Measurements from ENCODE around the gene NXPH3.

The NXPH3 gene

DNA sequence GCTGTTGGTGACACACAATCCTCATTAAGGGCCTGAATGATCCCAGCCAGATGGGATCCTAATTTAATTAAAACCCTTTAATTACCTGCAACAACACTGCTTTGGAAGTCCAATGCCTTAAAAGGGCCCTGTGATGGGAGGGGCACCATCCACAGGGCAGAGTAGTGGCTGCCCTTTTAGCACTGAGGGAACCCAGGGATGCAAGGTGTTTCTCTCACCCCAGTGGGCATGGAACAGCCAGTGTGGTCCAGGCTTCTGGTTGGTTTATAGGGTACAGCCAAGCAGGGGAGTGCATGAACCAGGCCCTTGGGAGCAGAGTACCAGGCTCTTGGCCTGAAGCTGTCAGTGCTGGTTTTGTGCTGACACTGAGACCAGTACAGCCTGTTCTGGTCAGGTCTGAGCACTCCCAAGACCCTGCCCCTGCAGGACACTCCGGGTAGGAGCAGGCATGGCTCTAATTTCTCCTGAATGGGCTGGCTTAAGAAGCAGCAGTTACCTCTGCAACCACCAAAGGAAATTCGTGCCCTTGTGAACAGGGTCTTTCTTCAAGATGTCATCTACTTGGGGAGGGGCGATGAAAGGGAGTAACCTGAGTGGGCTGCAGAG lies 9.9 kb downstream of the NXPH3 start:
- ATAC-seq, result peak; percentile 63
- TF ChIP-seq BACH2 (CRISPR knock-in tag; IDR thresholded peaks at IDR 0.05; ENCODE audit: borderline replicate concordance), result no peak
- TF ChIP-seq ZC3H10 (CRISPR knock-in tag; IDR thresholded peaks at IDR 0.05), result no peak
- no peak for TF ChIP-seq ARNTL (CRISPR knock-in tag; IDR thresholded peaks at IDR 0.05; ENCODE audit: borderline replicate concordance, low read depth)
- TF ChIP-seq TCF4 (CRISPR knock-in tag; IDR thresholded peaks at IDR 0.05; ENCODE audit: borderline replicate concordance), result no peak
- TF ChIP-seq ZFP30 (CRISPR knock-in tag; IDR thresholded peaks at IDR 0.05), result no peak
- no peak for TF ChIP-seq PPARA (CRISPR knock-in tag; IDR thresholded peaks at IDR 0.05; ENCODE audit: borderline replicate concordance)
- TF ChIP-seq SNAI2 (CRISPR knock-in tag; IDR thresholded peaks at IDR 0.05), result no peak
- no peak for TF ChIP-seq ZNF565 (CRISPR knock-in tag; conservative IDR thresholded peaks at IDR 0.05; ENCODE audit: low read depth)
- TF ChIP-seq RARB (CRISPR knock-in tag; IDR thresholded peaks at IDR 0.05), result no peak
- TF ChIP-seq ZFP3 (CRISPR knock-in tag; IDR thresholded peaks at IDR 0.05), result no peak
- no peak for TF ChIP-seq ISL1 (CRISPR knock-in tag; IDR thresholded peaks at IDR 0.05)
- TF ChIP-seq, protein P1, sequence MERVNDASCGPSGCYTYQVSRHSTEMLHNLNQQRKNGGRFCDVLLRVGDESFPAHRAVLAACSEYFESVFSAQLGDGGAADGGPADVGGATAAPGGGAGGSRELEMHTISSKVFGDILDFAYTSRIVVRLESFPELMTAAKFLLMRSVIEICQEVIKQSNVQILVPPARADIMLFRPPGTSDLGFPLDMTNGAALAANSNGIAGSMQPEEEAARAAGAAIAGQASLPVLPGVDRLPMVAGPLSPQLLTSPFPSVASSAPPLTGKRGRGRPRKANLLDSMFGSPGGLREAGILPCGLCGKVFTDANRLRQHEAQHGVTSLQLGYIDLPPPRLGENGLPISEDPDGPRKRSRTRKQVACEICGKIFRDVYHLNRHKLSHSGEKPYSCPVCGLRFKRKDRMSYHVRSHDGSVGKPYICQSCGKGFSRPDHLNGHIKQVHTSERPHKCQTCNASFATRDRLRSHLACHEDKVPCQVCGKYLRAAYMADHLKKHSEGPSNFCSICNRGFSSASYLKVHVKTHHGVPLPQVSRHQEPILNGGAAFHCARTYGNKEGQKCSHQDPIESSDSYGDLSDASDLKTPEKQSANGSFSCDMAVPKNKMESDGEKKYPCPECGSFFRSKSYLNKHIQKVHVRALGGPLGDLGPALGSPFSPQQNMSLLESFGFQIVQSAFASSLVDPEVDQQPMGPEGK (CRISPR knock-in tag; IDR thresholded peaks at IDR 0.05; ENCODE audit: borderline replicate concordance), result no peak

DNA sequence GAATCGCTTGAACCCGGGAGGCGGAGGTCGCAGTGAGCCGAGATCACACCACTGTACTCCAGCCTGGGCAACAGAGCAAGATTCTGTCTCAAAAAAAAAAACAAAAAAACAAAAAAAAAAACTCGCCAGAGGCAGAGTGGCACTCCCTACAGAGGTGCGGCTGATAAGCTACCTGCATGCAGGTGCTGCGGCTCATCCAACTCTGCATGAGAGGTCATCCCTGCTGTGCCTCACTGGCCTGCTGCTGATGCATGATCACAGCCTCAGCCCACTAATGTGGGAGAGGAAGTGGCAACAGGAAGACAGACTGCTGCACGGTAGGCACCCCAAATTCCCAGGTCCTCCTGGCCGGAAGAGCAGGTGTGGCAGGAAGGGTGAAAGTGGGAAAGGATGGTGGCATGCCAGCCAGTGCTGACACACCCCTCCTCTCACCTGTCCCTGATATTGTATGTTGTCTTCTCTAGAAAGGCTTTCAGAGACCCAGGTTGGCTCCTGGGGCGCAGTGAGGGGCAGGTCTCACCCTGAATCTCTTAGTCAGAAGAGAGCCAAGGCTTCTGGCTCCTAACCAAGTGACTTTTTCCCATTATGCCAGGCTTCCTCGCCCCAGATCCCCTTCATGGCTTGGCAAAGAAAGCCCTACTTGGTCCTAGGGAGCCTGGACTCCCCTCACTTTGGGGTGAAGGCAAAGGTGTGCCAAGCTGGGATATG lies 11.8 kb downstream of the NXPH3 start:
- ATAC-seq, result no peak
- TF ChIP-seq, protein P2, sequence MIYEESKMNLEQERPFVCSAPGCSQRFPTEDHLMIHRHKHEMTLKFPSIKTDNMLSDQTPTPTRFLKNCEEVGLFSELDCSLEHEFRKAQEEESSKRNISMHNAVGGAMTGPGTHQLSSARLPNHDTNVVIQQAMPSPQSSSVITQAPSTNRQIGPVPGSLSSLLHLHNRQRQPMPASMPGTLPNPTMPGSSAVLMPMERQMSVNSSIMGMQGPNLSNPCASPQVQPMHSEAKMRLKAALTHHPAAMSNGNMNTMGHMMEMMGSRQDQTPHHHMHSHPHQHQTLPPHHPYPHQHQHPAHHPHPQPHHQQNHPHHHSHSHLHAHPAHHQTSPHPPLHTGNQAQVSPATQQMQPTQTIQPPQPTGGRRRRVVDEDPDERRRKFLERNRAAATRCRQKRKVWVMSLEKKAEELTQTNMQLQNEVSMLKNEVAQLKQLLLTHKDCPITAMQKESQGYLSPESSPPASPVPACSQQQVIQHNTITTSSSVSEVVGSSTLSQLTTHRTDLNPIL (CRISPR knock-in tag; IDR thresholded peaks at IDR 0.05; ENCODE audit: low read depth), result no peak
- TF ChIP-seq GLIS3 (CRISPR knock-in tag; IDR thresholded peaks at IDR 0.05) (no peak), RARB (CRISPR knock-in tag; IDR thresholded peaks at IDR 0.05) (no peak), BACH2 (CRISPR knock-in tag; IDR thresholded peaks at IDR 0.05; ENCODE audit: borderline replicate concordance) (no peak), ZFP30 (CRISPR knock-in tag; IDR thresholded peaks at IDR 0.05) (no peak), CSDC2 (CRISPR knock-in tag; IDR thresholded peaks at IDR 0.05) (no peak), SNAI2 (CRISPR knock-in tag; IDR thresholded peaks at IDR 0.05) (no peak), ZFP3 (CRISPR knock-in tag; IDR thresholded peaks at IDR 0.05) (no peak), ZNF70 (CRISPR knock-in tag; IDR thresholded peaks at IDR 0.05) (no peak)
- TF ChIP-seq, protein P3, sequence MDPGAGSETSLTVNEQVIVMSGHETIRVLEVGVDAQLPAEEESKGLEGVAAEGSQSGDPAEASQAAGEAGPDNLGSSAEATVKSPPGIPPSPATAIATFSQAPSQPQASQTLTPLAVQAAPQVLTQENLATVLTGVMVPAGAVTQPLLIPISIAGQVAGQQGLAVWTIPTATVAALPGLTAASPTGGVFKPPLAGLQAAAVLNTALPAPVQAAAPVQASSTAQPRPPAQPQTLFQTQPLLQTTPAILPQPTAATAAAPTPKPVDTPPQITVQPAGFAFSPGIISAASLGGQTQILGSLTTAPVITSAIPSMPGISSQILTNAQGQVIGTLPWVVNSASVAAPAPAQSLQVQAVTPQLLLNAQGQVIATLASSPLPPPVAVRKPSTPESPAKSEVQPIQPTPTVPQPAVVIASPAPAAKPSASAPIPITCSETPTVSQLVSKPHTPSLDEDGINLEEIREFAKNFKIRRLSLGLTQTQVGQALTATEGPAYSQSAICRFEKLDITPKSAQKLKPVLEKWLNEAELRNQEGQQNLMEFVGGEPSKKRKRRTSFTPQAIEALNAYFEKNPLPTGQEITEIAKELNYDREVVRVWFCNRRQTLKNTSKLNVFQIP (CRISPR knock-in tag; IDR thresholded peaks at IDR 0.05; ENCODE audit: borderline replicate concordance, low read depth), result no peak
- TF ChIP-seq, protein P4, sequence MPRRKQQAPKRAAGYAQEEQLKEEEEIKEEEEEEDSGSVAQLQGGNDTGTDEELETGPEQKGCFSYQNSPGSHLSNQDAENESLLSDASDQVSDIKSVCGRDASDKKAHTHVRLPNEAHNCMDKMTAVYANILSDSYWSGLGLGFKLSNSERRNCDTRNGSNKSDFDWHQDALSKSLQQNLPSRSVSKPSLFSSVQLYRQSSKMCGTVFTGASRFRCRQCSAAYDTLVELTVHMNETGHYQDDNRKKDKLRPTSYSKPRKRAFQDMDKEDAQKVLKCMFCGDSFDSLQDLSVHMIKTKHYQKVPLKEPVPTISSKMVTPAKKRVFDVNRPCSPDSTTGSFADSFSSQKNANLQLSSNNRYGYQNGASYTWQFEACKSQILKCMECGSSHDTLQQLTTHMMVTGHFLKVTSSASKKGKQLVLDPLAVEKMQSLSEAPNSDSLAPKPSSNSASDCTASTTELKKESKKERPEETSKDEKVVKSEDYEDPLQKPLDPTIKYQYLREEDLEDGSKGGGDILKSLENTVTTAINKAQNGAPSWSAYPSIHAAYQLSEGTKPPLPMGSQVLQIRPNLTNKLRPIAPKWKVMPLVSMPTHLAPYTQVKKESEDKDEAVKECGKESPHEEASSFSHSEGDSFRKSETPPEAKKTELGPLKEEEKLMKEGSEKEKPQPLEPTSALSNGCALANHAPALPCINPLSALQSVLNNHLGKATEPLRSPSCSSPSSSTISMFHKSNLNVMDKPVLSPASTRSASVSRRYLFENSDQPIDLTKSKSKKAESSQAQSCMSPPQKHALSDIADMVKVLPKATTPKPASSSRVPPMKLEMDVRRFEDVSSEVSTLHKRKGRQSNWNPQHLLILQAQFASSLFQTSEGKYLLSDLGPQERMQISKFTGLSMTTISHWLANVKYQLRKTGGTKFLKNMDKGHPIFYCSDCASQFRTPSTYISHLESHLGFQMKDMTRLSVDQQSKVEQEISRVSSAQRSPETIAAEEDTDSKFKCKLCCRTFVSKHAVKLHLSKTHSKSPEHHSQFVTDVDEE (CRISPR knock-in tag; IDR thresholded peaks at IDR 0.05), result no peak

DNA sequence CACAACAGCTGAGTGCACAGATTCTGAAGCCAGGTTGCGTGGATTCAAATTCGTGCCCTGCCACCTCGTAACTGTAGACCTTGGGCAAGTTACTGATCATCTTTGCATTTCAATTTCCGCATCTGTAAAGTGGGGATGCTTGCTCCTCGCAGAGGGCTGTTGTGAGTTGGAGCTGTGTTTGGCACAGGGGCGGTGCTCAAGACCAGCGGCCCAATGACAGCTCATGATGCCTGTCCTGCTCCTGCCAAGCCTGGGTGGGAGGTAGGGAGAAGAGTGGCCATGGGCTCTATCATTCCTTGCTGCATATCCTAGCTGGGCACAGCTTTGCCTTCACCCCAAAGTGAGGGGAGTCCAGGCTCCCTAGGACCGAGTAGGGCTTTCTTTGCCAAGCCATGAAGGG lies 12.6 kb downstream of the NXPH3 start:
- TF ChIP-seq ZFP3 (CRISPR knock-in tag; IDR thresholded peaks at IDR 0.05) (no peak), OSR1 (CRISPR knock-in tag; IDR thresholded peaks at IDR 0.05) (no peak), BACH2 (CRISPR knock-in tag; IDR thresholded peaks at IDR 0.05; ENCODE audit: borderline replicate concordance) (no peak), GLIS3 (CRISPR knock-in tag; IDR thresholded peaks at IDR 0.05) (no peak)
- TF ChIP-seq, protein P5, sequence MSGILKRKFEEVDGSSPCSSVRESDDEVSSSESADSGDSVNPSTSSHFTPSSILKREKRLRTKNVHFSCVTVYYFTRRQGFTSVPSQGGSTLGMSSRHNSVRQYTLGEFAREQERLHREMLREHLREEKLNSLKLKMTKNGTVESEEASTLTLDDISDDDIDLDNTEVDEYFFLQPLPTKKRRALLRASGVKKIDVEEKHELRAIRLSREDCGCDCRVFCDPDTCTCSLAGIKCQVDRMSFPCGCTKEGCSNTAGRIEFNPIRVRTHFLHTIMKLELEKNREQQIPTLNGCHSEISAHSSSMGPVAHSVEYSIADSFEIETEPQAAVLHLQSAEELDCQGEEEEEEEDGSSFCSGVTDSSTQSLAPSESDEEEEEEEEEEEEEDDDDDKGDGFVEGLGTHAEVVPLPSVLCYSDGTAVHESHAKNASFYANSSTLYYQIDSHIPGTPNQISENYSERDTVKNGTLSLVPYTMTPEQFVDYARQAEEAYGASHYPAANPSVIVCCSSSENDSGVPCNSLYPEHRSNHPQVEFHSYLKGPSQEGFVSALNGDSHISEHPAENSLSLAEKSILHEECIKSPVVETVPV (CRISPR knock-in tag; IDR thresholded peaks at IDR 0.05), result no peak
- peak; percentile 14 for ATAC-seq
